CD4-positive, alpha-beta T cell (primary cell): Measurements from ENCODE around the gene ZBTB48. TPM values are rescaled to one million over a fixed set of nuclear protein-coding genes. Genes with fewer than 3 reads are reported as not detected.
"Not testable (repeated sequence)": the region's sequence is repeated elsewhere in the genome, so short reads cannot be mapped to it uniquely, and the experiment has no call there.

Experiments used
- ATAC-seq: fragments of 200-7000 bp; cut with Tn5 transposase; one replicate; pipeline ENCODE4 v1.10.0; 2022; ENCODE audit warnings: mild to moderate bottlenecking; ENCODE audit not compliant: poor library complexity
- CTCF ChIA-PET: fragments of 350-600 bp; sonication (Branson Sonifier 250); formaldehyde crosslinking; loops from one replicate; lab custom pipeline; 2021; ENCODE audit warnings: antibody characterized with exemption, inconsistent platforms; lab: Charles Lee
- POLR2A ChIA-PET: fragments of 350-600 bp; sonication (Branson Sonifier 250); formaldehyde crosslinking; loops from one replicate; lab custom pipeline; 2021; ENCODE audit warnings: antibody characterized with exemption, inconsistent platforms; lab: Charles Lee
- DNase-seq, 14 experiments: peaks; one replicate each; pipeline ENCODE4 v3.0.0-alpha.2; 2013 to 2020; ENCODE audit warnings: mixed read lengths in 2 of 14
- H3K27ac ChIP-seq, 2 donors: one replicate each; pipeline versions ENCODE4 v1.5.1 to v1.7.0; 2013; ENCODE audit warnings: low read length in 2 of 2, low read depth in 1 of 2, mild to moderate bottlenecking in 1 of 2
- H3K27me3 ChIP-seq, 2 experiments: 1 replicate in 1 of 2; 2 replicates in 1 of 2; pipeline versions ENCODE4 v1.6.1 to v1.7.0; 2013; ENCODE audit warnings: low read length in 2 of 2, control low read depth in 1 of 2, mild to moderate bottlenecking in 1 of 2, moderate library complexity in 1 of 2; ENCODE audit not compliant: insufficient read depth in 2 of 2, control insufficient read depth in 1 of 2
- H3K36me3 ChIP-seq: one replicate; pipeline ENCODE4 v1.6.1; 2013; ENCODE audit warnings: low read length, control low read depth; ENCODE audit not compliant: insufficient read depth
- H3K4me1 ChIP-seq: one replicate; pipeline ENCODE4 v1.6.1; 2013; ENCODE audit warnings: low read length, control low read depth; ENCODE audit not compliant: insufficient read depth
- H3K4me3 ChIP-seq: one replicate; pipeline ENCODE4 v1.5.1; 2013; ENCODE audit warnings: mild to moderate bottlenecking, low read length, moderate library complexity
- H3K9me3 ChIP-seq, 2 experiments: 1 replicate in 1 of 2; 2 replicates in 1 of 2; pipeline versions ENCODE4 v1.6.1 to v1.7.0; 2013; ENCODE audit warnings: low read length in 2 of 2, mild to moderate bottlenecking in 2 of 2, control low read depth in 1 of 2, moderate library complexity in 1 of 2; ENCODE audit not compliant: control insufficient read depth in 1 of 2, insufficient read depth in 1 of 2
- H3K27ac Mint-ChIP-seq: one replicate; pipeline ENCODE4 v1.8.0; 2020; ENCODE audit warnings: mixed read lengths
- H3K27me3 Mint-ChIP-seq: one replicate; pipeline ENCODE4 v1.8.0; 2021; ENCODE audit warnings: mixed read lengths
- H3K36me3 Mint-ChIP-seq: one replicate; pipeline ENCODE4 v1.8.0; 2021; ENCODE audit warnings: low read depth, mixed read lengths
- H3K4me1 Mint-ChIP-seq: one replicate; pipeline ENCODE4 v1.8.0; 2021; ENCODE audit warnings: low read depth, mixed read lengths
- H3K4me3 Mint-ChIP-seq: one replicate; pipeline ENCODE4 v1.8.0; 2020; ENCODE audit warnings: mild to moderate bottlenecking, mixed read lengths
- H3K9me3 Mint-ChIP-seq: one replicate; pipeline ENCODE4 v1.8.0; 2020; ENCODE audit warnings: mixed read lengths
- CTCF ChIP-seq: fragments of 200-600 bp; IDR thresholded peaks from one replicate; pipeline ENCODE4 v1.8.0; 2022; ENCODE audit warnings: antibody characterized with exemption, mild to moderate bottlenecking
- intact Hi-C, 2 experiments: fragments of 100-400 bp; cut with DNase I in 1 of 2; cut with micrococcal nuclease in 1 of 2; formaldehyde crosslinking; loops; one replicate each; pipeline versions ENCODE4 v1.15.1 to v1.9.0; 2023 to 2025; cut with DNase I, micrococcal nuclease
- total RNA-seq, 174 experiments: library from RNA in 2 of 174; stranded (reverse) in 2 of 174; gene quantifications; one replicate each; pipeline ENCODE4 v1.2.3 and lab custom pipeline; 2021 to 2026

Gene ZBTB48
- total RNA-seq, 2 experiments from 2014 or later: 31.4 to 31.7 TPM

- POLR2A ChIA-PET: interaction anchor here (1.3 kb wide), 1 partner anchor 81 kb away, joined by 3 read pairs; the partner anchor contains the start of genes NOL9 and TAS1R1
- no peak for ATAC-seq
- CTCF ChIA-PET: interaction anchor here (1.5 kb wide), 1 partner anchor 81 kb away, joined by 5 read pairs; the partner anchor contains the start of gene NOL9
Observed at GRCh38 chr1:6635161-6635909, 55.5 kb downstream of the ZBTB48 start.

GRCh38 chr1:6635910-6636760 is 56.3 kb downstream of the ZBTB48 start:
- H3K27me3 ChIP-seq: no peaks in the 10 kb centered on the region
- H3K4me1 Mint-ChIP-seq: no peaks in the 10 kb centered on the region
- H3K4me3 ChIP-seq: no peak overlapping the region
- no peak overlapping the region for H3K27ac ChIP-seq
- no peak for DNase-seq
- H3K9me3 ChIP-seq: no peaks in the 10 kb centered on the region
- no peak for ATAC-seq
- H3K27me3 Mint-ChIP-seq: no peaks in the 10 kb centered on the region
- no peak overlapping the region for H3K4me3 Mint-ChIP-seq
- H3K27ac Mint-ChIP-seq: no peak overlapping the region
- intact Hi-C loops: no loop called here
- H3K36me3 Mint-ChIP-seq: peaks cover 66% of the 10 kb centered on the region
- ChIA-PET CTCF (no interaction called here), POLR2A (interaction anchor here (1.6 kb wide), 1 partner anchor 34 kb away, joined by 4 read pairs; the partner anchor contains the start of gene KLHL21)
- H3K9me3 Mint-ChIP-seq: no peaks in the 10 kb centered on the region
- H3K4me1 ChIP-seq: no peaks in the 10 kb centered on the region
- H3K36me3 ChIP-seq: peaks cover 78% of the 10 kb centered on the region
- TF ChIP-seq CTCF: no peak

More at GRCh38 chr1:6635161-6635909, 55.5 kb downstream of the ZBTB48 start:
- Histone ChIP-seq H3K27ac (no peak overlapping the region), H3K9me3 (no peaks in the 10 kb centered on the region), H3K27me3 (no peaks in the 10 kb centered on the region), H3K4me3 (no peak overlapping the region), H3K4me1 (no peaks in the 10 kb centered on the region), H3K36me3 (peaks cover 77% of the 10 kb centered on the region)
- H3K4me3 Mint-ChIP-seq: no peak overlapping the region
- H3K9me3 Mint-ChIP-seq: no peaks in the 10 kb centered on the region
- no peak overlapping the region for H3K27ac Mint-ChIP-seq
- H3K4me1 Mint-ChIP-seq: no peaks in the 10 kb centered on the region
- DNase-seq: no peak
- no peak for TF ChIP-seq CTCF
- H3K36me3 Mint-ChIP-seq: peaks cover 60% of the 10 kb centered on the region
- no peaks in the 10 kb centered on the region for H3K27me3 Mint-ChIP-seq
- intact Hi-C loops: no loop called here

GRCh38 chr1:6636778-6637177 is 57.0 kb downstream of the ZBTB48 start:
- H3K27me3 ChIP-seq, H3K9me3 ChIP-seq, H3K27me3 Mint-ChIP-seq, H3K9me3 Mint-ChIP-seq, H3K27ac Mint-ChIP-seq, ATAC-seq, H3K4me1 Mint-ChIP-seq, H3K4me3 ChIP-seq, H3K4me1 ChIP-seq, CTCF ChIA-PET, H3K27ac ChIP-seq, H3K4me3 Mint-ChIP-seq, intact Hi-C loops, DNase-seq: not testable (repeated sequence)
- H3K36me3 ChIP-seq: peaks cover 80% of the 10 kb centered on the region
- POLR2A ChIA-PET: interaction anchor here (1.6 kb wide), 1 partner anchor 34 kb away, joined by 4 read pairs; the partner anchor contains the start of gene KLHL21
- H3K36me3 Mint-ChIP-seq: peaks cover 72% of the 10 kb centered on the region
